PFSK-1 (cell line): Measurements from ENCODE around the gene ZFYVE16.

ENCODE experiments used
- FOXP2 ChIP-seq: optimal IDR thresholded peaks from 2 replicates; pipeline ENCODE3; 2011; ENCODE audit warnings: borderline replicate concordance, control low read depth, inconsistent platforms; ENCODE audit not compliant: insufficient read depth; ENCODE audit errors: extremely low read length, extremely low read depth
- POLR2AphosphoS5 ChIP-seq: IDR thresholded peaks from 2 replicates; pipeline ENCODE4 v1.6.1; 2012; ENCODE audit warnings: low read depth, mild to moderate bottlenecking, control low read depth, low read length, moderate library complexity
- REST ChIP-seq, 2 experiments: IDR thresholded peaks; 2 replicates each; pipeline versions ENCODE4 v1.6.1 to v1.8.0; 2011 to 2012; ENCODE audit warnings: low read depth in 2 of 2, low read length in 2 of 2, control low read depth in 1 of 2, inconsistent platforms in 1 of 2, mild to moderate bottlenecking in 1 of 2, moderate library complexity in 1 of 2; ENCODE audit not compliant: insufficient read depth in 1 of 2
- SIN3A ChIP-seq: IDR thresholded peaks from 2 replicates; pipeline ENCODE4 v1.6.1; 2012; ENCODE audit warnings: mild to moderate bottlenecking, low read length, moderate library complexity, borderline replicate concordance; ENCODE audit not compliant: insufficient read depth
- TAF1 ChIP-seq: IDR thresholded peaks from 2 replicates; pipeline ENCODE4 v1.6.1; 2012; ENCODE audit warnings: low read length, control low read depth, borderline replicate concordance; ENCODE audit not compliant: insufficient read depth

The ZFYVE16 gene

GRCh38 chr5:80414113-80414512 lies 6.2 kb downstream of the ZFYVE16 start:
- no peak for TF ChIP-seq REST (IDR thresholded peaks at IDR 0.05; ENCODE audit: insufficient read depth in 1 of 2, low read depth in 2 of 2, low read length in 2 of 2)
- no peak for TF ChIP-seq POLR2AphosphoS5
- TF ChIP-seq SIN3A = no peak
- no peak for TF ChIP-seq TAF1
- no peak for TF ChIP-seq FOXP2

GRCh38 chr5:80417973-80418372 lies 10.1 kb downstream of the ZFYVE16 start:
- TF ChIP-seq TAF1 (no peak), SIN3A (no peak), REST (IDR thresholded peaks at IDR 0.05; ENCODE audit: insufficient read depth in 1 of 2, low read depth in 2 of 2, low read length in 2 of 2) (no peak), FOXP2 (no peak), POLR2AphosphoS5 (no peak)

GRCh38 chr5:80435476-80435875 lies 27.6 kb downstream of the ZFYVE16 start:
- TF ChIP-seq POLR2AphosphoS5 = no peak
- no peak for TF ChIP-seq TAF1

GRCh38 chr5:80437326-80437725 lies 29.5 kb downstream of the ZFYVE16 start:
- no peak for TF ChIP-seq REST (IDR thresholded peaks at IDR 0.05; ENCODE audit: insufficient read depth in 1 of 2, low read depth in 2 of 2, low read length in 2 of 2)
- no peak for TF ChIP-seq FOXP2
- no peak for TF ChIP-seq SIN3A
- TF ChIP-seq POLR2AphosphoS5 = no peak
- no peak for TF ChIP-seq TAF1

GRCh38 chr5:80438739-80439138 lies 30.9 kb downstream of the ZFYVE16 start:
- no peak for TF ChIP-seq FOXP2
- TF ChIP-seq TAF1 = no peak
- TF ChIP-seq POLR2AphosphoS5 = no peak
- TF ChIP-seq SIN3A = no peak
- no peak for TF ChIP-seq REST (IDR thresholded peaks at IDR 0.05; ENCODE audit: insufficient read depth in 1 of 2, low read depth in 2 of 2, low read length in 2 of 2)
